Measurements from ENCODE around the gene KCNAB2.

KCNAB2 gene

GRCh38 chr1:6123816-6124215, 78.1 kb downstream of the KCNAB2 start (continued):
- TF ChIP-seq ZNF70 (CRISPR knock-in tag; IDR thresholded peaks at IDR 0.05) (no peak), GLIS3 (CRISPR knock-in tag; IDR thresholded peaks at IDR 0.05) (no peak)

GRCh38 chr1:6124341-6124740, 78.7 kb downstream of the KCNAB2 start:
- TF ChIP-seq, protein P1, sequence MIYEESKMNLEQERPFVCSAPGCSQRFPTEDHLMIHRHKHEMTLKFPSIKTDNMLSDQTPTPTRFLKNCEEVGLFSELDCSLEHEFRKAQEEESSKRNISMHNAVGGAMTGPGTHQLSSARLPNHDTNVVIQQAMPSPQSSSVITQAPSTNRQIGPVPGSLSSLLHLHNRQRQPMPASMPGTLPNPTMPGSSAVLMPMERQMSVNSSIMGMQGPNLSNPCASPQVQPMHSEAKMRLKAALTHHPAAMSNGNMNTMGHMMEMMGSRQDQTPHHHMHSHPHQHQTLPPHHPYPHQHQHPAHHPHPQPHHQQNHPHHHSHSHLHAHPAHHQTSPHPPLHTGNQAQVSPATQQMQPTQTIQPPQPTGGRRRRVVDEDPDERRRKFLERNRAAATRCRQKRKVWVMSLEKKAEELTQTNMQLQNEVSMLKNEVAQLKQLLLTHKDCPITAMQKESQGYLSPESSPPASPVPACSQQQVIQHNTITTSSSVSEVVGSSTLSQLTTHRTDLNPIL (CRISPR knock-in tag; IDR thresholded peaks at IDR 0.05; ENCODE audit: low read depth): no peak
- no peak for ATAC-seq

DNA sequence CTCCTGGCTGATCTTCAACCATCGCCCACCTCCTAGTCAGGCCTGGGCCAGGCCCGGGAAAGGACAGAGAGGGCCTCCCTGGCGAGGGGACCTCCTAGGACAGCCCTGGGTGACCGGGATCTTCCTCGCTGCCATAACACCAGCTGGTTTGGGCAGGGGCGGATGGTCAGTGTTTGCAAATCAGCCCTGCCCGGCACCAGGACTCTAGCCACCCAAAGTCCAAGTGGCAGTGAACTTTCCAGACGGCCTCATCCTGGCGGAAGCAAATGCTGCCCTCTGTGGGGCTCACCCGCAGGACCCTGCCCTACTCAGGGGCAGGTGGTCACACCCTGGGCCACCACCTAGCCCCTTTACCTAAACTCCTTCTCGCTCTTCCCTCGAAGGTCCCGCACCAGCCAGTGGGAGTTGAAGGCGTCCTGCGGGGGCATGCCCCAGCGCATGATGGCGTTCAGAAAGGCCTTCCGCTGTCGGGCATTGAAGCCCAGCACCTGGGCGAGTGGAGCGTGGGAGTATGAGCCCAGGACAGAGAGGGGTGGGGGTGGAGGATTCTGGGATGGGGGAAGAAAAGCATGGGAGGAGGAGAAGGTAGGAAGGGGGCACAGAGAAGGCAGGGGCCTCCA, 79.2 kb downstream of the KCNAB2 start:
- ATAC-seq: no peak
- no peak for TF ChIP-seq ESRRG (CRISPR knock-in tag; IDR thresholded peaks at IDR 0.05)

DNA sequence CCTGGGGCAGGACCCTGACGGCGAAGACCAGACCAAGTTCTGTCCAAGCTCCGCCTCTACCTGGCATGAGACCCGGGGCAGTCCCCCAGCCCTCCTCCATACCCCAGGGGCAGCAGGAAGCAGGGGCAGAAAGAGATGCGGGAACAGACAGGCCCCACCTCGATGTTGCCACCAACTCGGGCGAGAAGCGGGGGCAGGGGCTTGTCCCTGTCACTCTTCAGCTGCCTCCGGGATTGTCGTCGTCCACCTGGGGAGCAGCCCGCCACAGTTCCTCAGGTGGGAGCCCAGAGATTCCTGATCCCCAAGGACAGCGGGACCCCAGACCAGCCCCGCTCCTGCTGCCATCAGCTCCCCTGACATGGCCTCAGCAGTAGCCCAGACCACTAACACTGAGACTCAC, 79.7 kb downstream of the KCNAB2 start:
- TF ChIP-seq GLIS3 (CRISPR knock-in tag; IDR thresholded peaks at IDR 0.05): no peak
- TF ChIP-seq CSDC2 (CRISPR knock-in tag; IDR thresholded peaks at IDR 0.05): no peak
- no peak for TF ChIP-seq RARB (CRISPR knock-in tag; IDR thresholded peaks at IDR 0.05)
- TF ChIP-seq, protein P2, sequence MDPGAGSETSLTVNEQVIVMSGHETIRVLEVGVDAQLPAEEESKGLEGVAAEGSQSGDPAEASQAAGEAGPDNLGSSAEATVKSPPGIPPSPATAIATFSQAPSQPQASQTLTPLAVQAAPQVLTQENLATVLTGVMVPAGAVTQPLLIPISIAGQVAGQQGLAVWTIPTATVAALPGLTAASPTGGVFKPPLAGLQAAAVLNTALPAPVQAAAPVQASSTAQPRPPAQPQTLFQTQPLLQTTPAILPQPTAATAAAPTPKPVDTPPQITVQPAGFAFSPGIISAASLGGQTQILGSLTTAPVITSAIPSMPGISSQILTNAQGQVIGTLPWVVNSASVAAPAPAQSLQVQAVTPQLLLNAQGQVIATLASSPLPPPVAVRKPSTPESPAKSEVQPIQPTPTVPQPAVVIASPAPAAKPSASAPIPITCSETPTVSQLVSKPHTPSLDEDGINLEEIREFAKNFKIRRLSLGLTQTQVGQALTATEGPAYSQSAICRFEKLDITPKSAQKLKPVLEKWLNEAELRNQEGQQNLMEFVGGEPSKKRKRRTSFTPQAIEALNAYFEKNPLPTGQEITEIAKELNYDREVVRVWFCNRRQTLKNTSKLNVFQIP (CRISPR knock-in tag; IDR thresholded peaks at IDR 0.05; ENCODE audit: borderline replicate concordance, low read depth): no peak
- TF ChIP-seq TOX (CRISPR knock-in tag; IDR thresholded peaks at IDR 0.05; ENCODE audit: borderline replicate concordance): no peak
- no peak for TF ChIP-seq ISL1 (CRISPR knock-in tag; IDR thresholded peaks at IDR 0.05)
- no peak for TF ChIP-seq PPARA (CRISPR knock-in tag; IDR thresholded peaks at IDR 0.05; ENCODE audit: borderline replicate concordance)
- TF ChIP-seq BACH2 (CRISPR knock-in tag; IDR thresholded peaks at IDR 0.05; ENCODE audit: borderline replicate concordance): no peak
- no peak for TF ChIP-seq ZNF8 (CRISPR knock-in tag; IDR thresholded peaks at IDR 0.05)
- TF ChIP-seq, protein P3, sequence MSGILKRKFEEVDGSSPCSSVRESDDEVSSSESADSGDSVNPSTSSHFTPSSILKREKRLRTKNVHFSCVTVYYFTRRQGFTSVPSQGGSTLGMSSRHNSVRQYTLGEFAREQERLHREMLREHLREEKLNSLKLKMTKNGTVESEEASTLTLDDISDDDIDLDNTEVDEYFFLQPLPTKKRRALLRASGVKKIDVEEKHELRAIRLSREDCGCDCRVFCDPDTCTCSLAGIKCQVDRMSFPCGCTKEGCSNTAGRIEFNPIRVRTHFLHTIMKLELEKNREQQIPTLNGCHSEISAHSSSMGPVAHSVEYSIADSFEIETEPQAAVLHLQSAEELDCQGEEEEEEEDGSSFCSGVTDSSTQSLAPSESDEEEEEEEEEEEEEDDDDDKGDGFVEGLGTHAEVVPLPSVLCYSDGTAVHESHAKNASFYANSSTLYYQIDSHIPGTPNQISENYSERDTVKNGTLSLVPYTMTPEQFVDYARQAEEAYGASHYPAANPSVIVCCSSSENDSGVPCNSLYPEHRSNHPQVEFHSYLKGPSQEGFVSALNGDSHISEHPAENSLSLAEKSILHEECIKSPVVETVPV (CRISPR knock-in tag; IDR thresholded peaks at IDR 0.05): no peak
- TF ChIP-seq SNAI2 (CRISPR knock-in tag; IDR thresholded peaks at IDR 0.05): no peak
- no peak for TF ChIP-seq ZFP30 (CRISPR knock-in tag; IDR thresholded peaks at IDR 0.05)
- no peak for ATAC-seq

DNA sequence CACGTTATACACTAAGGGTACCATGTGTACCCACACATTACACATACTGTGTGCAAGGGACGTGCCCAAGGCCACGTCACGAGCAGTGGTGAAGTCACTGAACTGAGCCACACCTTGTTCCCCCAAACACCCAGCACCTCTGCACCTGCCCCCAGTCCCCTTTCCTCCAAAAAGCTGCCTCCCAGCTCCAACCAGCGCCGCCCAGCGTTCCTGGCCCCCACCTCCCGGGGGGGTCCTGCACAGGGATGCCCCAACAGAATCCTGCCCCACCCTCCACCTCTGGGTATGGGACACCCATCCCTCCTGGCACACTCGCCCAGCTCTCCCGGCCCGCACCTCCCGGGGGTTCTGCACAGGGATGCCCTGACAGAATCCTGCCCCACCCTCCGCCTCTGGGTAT, 80.3 kb downstream of the KCNAB2 start:
- TF ChIP-seq GLIS3 (CRISPR knock-in tag; IDR thresholded peaks at IDR 0.05) (no peak), TOX (CRISPR knock-in tag; IDR thresholded peaks at IDR 0.05; ENCODE audit: borderline replicate concordance) (no peak), ZFP3 (CRISPR knock-in tag; IDR thresholded peaks at IDR 0.05) (no peak), ZNF8 (CRISPR knock-in tag; IDR thresholded peaks at IDR 0.05) (no peak), SNAI2 (CRISPR knock-in tag; IDR thresholded peaks at IDR 0.05) (no peak)
- TF ChIP-seq, protein P4, sequence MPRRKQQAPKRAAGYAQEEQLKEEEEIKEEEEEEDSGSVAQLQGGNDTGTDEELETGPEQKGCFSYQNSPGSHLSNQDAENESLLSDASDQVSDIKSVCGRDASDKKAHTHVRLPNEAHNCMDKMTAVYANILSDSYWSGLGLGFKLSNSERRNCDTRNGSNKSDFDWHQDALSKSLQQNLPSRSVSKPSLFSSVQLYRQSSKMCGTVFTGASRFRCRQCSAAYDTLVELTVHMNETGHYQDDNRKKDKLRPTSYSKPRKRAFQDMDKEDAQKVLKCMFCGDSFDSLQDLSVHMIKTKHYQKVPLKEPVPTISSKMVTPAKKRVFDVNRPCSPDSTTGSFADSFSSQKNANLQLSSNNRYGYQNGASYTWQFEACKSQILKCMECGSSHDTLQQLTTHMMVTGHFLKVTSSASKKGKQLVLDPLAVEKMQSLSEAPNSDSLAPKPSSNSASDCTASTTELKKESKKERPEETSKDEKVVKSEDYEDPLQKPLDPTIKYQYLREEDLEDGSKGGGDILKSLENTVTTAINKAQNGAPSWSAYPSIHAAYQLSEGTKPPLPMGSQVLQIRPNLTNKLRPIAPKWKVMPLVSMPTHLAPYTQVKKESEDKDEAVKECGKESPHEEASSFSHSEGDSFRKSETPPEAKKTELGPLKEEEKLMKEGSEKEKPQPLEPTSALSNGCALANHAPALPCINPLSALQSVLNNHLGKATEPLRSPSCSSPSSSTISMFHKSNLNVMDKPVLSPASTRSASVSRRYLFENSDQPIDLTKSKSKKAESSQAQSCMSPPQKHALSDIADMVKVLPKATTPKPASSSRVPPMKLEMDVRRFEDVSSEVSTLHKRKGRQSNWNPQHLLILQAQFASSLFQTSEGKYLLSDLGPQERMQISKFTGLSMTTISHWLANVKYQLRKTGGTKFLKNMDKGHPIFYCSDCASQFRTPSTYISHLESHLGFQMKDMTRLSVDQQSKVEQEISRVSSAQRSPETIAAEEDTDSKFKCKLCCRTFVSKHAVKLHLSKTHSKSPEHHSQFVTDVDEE (CRISPR knock-in tag; IDR thresholded peaks at IDR 0.05): no peak
- ATAC-seq: no peak

DNA sequence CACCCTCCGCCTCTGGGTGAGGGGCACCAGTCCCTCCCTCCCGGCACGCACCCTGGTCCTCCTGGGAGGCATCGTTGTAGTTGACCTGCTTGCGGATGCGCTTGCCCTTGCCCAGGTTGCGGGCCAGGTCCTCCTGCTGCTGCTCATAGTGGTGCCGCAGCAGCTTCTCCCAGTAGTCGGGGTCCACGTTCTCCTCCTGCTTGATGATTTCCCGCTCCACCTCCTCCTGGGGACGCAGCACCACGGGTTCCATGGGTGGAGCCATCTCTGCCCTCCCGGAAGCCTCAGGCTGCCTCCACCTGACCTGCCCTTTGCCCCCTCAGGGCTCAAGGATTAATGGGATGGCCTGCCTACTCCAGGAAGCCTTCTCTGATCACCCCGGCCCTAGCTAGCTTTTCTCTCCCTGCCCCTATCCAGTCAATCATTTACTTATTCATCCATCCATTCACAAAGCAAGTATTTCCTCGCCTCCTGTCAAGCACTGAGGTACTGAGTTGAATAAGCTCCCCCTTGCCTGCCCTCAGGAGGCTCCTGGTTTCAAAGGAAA, 80.9 kb downstream of the KCNAB2 start:
- no peak for ATAC-seq
- TF ChIP-seq ZFP30 (CRISPR knock-in tag; IDR thresholded peaks at IDR 0.05) (no peak), ZFP3 (CRISPR knock-in tag; IDR thresholded peaks at IDR 0.05) (no peak), OSR1 (CRISPR knock-in tag; IDR thresholded peaks at IDR 0.05) (no peak), GLIS3 (CRISPR knock-in tag; IDR thresholded peaks at IDR 0.05) (no peak), SNAI2 (CRISPR knock-in tag; IDR thresholded peaks at IDR 0.05) (no peak), TCF4 (CRISPR knock-in tag; IDR thresholded peaks at IDR 0.05; ENCODE audit: borderline replicate concordance) (no peak), ZNF8 (CRISPR knock-in tag; IDR thresholded peaks at IDR 0.05) (no peak), ISL1 (CRISPR knock-in tag; IDR thresholded peaks at IDR 0.05) (no peak), CSDC2 (CRISPR knock-in tag; IDR thresholded peaks at IDR 0.05) (no peak), PPARA (CRISPR knock-in tag; IDR thresholded peaks at IDR 0.05; ENCODE audit: borderline replicate concordance) (no peak), ZC3H10 (CRISPR knock-in tag; IDR thresholded peaks at IDR 0.05) (no peak)
- TF ChIP-seq, protein P2 (CRISPR knock-in tag; IDR thresholded peaks at IDR 0.05; ENCODE audit: borderline replicate concordance, low read depth): no peak
- TF ChIP-seq, protein P5, sequence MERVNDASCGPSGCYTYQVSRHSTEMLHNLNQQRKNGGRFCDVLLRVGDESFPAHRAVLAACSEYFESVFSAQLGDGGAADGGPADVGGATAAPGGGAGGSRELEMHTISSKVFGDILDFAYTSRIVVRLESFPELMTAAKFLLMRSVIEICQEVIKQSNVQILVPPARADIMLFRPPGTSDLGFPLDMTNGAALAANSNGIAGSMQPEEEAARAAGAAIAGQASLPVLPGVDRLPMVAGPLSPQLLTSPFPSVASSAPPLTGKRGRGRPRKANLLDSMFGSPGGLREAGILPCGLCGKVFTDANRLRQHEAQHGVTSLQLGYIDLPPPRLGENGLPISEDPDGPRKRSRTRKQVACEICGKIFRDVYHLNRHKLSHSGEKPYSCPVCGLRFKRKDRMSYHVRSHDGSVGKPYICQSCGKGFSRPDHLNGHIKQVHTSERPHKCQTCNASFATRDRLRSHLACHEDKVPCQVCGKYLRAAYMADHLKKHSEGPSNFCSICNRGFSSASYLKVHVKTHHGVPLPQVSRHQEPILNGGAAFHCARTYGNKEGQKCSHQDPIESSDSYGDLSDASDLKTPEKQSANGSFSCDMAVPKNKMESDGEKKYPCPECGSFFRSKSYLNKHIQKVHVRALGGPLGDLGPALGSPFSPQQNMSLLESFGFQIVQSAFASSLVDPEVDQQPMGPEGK (CRISPR knock-in tag; IDR thresholded peaks at IDR 0.05; ENCODE audit: borderline replicate concordance): no peak

Measured in SK-N-SH treated with all-trans-retinoic acid at 6 μM for 48 hours (cell line).